HepG2 (cell line): ENCODE data around the gene CXCL9. TPM values are rescaled to one million over a fixed set of nuclear protein-coding genes. Genes with fewer than 3 reads are reported as not detected.

Source experiments
- ATAC-seq: fragments of 200-7000 bp; cut with Tn5 transposase; 3 replicates; pipeline ENCODE4 v1.9.1; 2020; ENCODE audit warnings: mild to moderate bottlenecking, moderate library complexity
- BruUV-seq: library from RNA; stranded (reverse); fragments of 400-500 nt; replicated peaks from 2 replicates; lab custom pipeline; 2021; lab: Mats Ljungman, UMichigan
- CTCF ChIA-PET: fragments of 300-600 bp; formaldehyde crosslinking; extraction: SDS; loops from one replicate; lab custom pipeline; 2021; ENCODE audit warnings: low total read pairs, inconsistent platforms, low intra/inter-chr PET ratio; lab: Yijun Ruan, JAX
- POLR2A ChIA-PET: fragments of 350-600 bp; sonication (Branson Sonifier 250); formaldehyde crosslinking; loops from one replicate; lab custom pipeline; 2020; ENCODE audit warnings: antibody characterized with exemption, inconsistent platforms; lab: Yijun Ruan, JAX
- DNase-seq: peaks from one replicate; pipeline ENCODE4 v3.0.0-alpha.2; 2015; ENCODE audit warnings: low spot score
- FAIRE-seq: peaks from 3 replicates; lab custom pipeline; 2011; peaks lifted over from hg19 to GRCh38; lab: Jason Lieb, UNC
- H2AFZ ChIP-seq: one replicate; pipeline ENCODE4 v1.6.1; 2011; ENCODE audit warnings: low read length, inconsistent platforms
- H3K27ac ChIP-seq: fragments of 300-600 bp; 3 replicates; pipeline ENCODE4 v1.8.0; 2011; ENCODE audit warnings: mixed run types, mild to moderate bottlenecking, mixed read lengths, low read length, inconsistent platforms; ENCODE audit not compliant: insufficient read depth; ENCODE audit errors: extremely low read length
- H3K27me3 ChIP-seq, 2 experiments: fragments of 200-600 bp in 1 of 2; 2 replicates in 1 of 2; 3 replicates in 1 of 2; pipeline versions ENCODE4 v1.6.0 to v1.8.0; 2011; ENCODE audit warnings: low read length in 2 of 2, mild to moderate bottlenecking in 2 of 2, moderate library complexity in 2 of 2, inconsistent platforms in 1 of 2; ENCODE audit not compliant: insufficient read depth in 2 of 2, control insufficient read depth in 1 of 2
- H3K36me3 ChIP-seq, 2 experiments: fragments of 200-600 bp in 1 of 2; replicated peaks in 1 of 2; 2 replicates in 1 of 2; 3 replicates in 1 of 2; pipeline versions ENCODE4 v1.5.1 to v1.8.0; 2011; ENCODE audit warnings: low read length in 2 of 2, inconsistent platforms in 1 of 2; ENCODE audit not compliant: insufficient read depth in 2 of 2, control insufficient read depth in 1 of 2
- H3K4me1 ChIP-seq: 2 replicates; pipeline ENCODE4 v1.5.1; 2012; ENCODE audit warnings: low read length, inconsistent platforms; ENCODE audit not compliant: insufficient read depth
- H3K4me2 ChIP-seq: 2 replicates; pipeline ENCODE4 v1.6.0; 2011; ENCODE audit warnings: low read depth, low read length, inconsistent platforms
- H3K4me3 ChIP-seq, 3 experiments: fragments of 200-600 bp in 1 of 3; sonication (generic), shearing (Covaris generic) in 1 of 3; replicated peaks in 1 of 3; 2 replicates each; pipeline ENCODE4 v1.5.1; 2011 to 2016; ENCODE audit warnings: low read length in 3 of 3, inconsistent platforms in 2 of 3, low read depth in 2 of 3, mild to moderate bottlenecking in 2 of 3, control low read depth in 1 of 3, mixed read lengths in 1 of 3; ENCODE audit not compliant: insufficient read depth in 1 of 3
- H3K79me2 ChIP-seq: one replicate; pipeline ENCODE4 v1.6.1; 2011; ENCODE audit warnings: low read length, inconsistent platforms; ENCODE audit not compliant: insufficient read depth
- H3K9ac ChIP-seq: 2 replicates; pipeline ENCODE4 v1.6.0; 2011; ENCODE audit warnings: mild to moderate bottlenecking, low read depth, low read length, inconsistent platforms; ENCODE audit not compliant: insufficient read depth
- H3K9me3 ChIP-seq: 2 replicates; pipeline ENCODE4 v1.5.1; 2012; ENCODE audit warnings: mild to moderate bottlenecking, low read length
- H4K20me1 ChIP-seq: 2 replicates; pipeline ENCODE4 v1.6.0; 2011; ENCODE audit warnings: inconsistent platforms, mild to moderate bottlenecking, low read length, moderate library complexity; ENCODE audit not compliant: insufficient read depth
- DPF2 ChIP-seq: sonication (generic); formaldehyde crosslinking; IDR thresholded peaks from 2 replicates; pipeline ENCODE4 v1.4.0; 2020; ENCODE audit warnings: mild to moderate bottlenecking, low read depth, missing genetic modification reagents, borderline replicate concordance
- FOXA1 ChIP-seq, 2 experiments: fragments of 450-650 bp in 1 of 2; sonication (generic) in 1 of 2; formaldehyde crosslinking in 1 of 2; IDR thresholded peaks; 2 replicates each; pipeline versions ENCODE4 v1.4.0 to v1.6.1; 2016 to 2020; ENCODE audit warnings: missing genetic modification reagents in 1 of 2
- HMG20B ChIP-seq: conservative IDR thresholded peaks from 2 replicates; pipeline ENCODE4 v1.6.1; 2016; ENCODE audit warnings: missing genetic modification reagents, missing compliant biosample characterization
- MED13 ChIP-seq: sonication (generic); formaldehyde crosslinking; IDR thresholded peaks from 2 replicates; pipeline ENCODE4 v1.5.0; 2020; ENCODE audit warnings: missing genetic modification reagents
- NKX3-1 ChIP-seq: sonication (generic); formaldehyde crosslinking; IDR thresholded peaks from 2 replicates; pipeline ENCODE4 v1.5.0; 2020; ENCODE audit warnings: missing genetic modification reagents
- NR1H2 ChIP-seq: sonication (generic); formaldehyde crosslinking; IDR thresholded peaks from 2 replicates; pipeline ENCODE4 v1.8.1; 2022; ENCODE audit warnings: low read depth, missing genetic modification reagents, borderline replicate concordance
- ONECUT2 ChIP-seq: sonication (generic); formaldehyde crosslinking; IDR thresholded peaks from 2 replicates; pipeline ENCODE4 v1.4.0; 2020; ENCODE audit warnings: missing genetic modification reagents
- SP5 ChIP-seq: IDR thresholded peaks from 2 replicates; pipeline ENCODE4 v1.6.1; 2016; ENCODE audit warnings: low read depth, borderline replicate concordance
- ZNF101 ChIP-seq: sonication (generic); formaldehyde crosslinking; IDR thresholded peaks from 2 replicates; pipeline ENCODE4 v1.4.0; 2020; ENCODE audit warnings: mild to moderate bottlenecking, low read depth, missing genetic modification reagents, borderline replicate concordance
- WGBS: methylation state at CpG from one replicate; pipeline ENCODE4 v1.1.6; 2017; ENCODE audit warnings: low lambda C conversion rate; 5-methylcytosine and 5-hydroxymethylcytosine counted together
- in situ Hi-C: cut with HindIII; loops from 2 replicates; pipeline ENCODE4 v1.10.0; 2017; ENCODE audit warnings: low pct_unique_long_range_greater_than_20kb; ENCODE audit not compliant: extremely low pct_ligation_motif_present
- intact Hi-C: fragments of 100-400 bp; cut with micrococcal nuclease; formaldehyde crosslinking; loops from one replicate; pipeline ENCODE4 v1.10.0; 2022; ENCODE audit not compliant: unreplicated experiment
- polyA plus RNA-seq, 8 experiments: library from polyadenylated mRNA; depleted of rRNA in 3 of 8; stranded (reverse) in 7 of 8; unstranded in 1 of 8; fragments of >200 nt; fragmentation: Illumina TruSeq in 4 of 8; extraction: Trizol in 4 of 8; gene quantifications; 2 replicates each; pipeline versions ENCODE4 v1.2.1 to v1.2.3, GENCODE V29; 2011 to 2016; ENCODE audit warnings: low read depth in 4 of 8, missing spikeins in 1 of 8, mixed read lengths in 1 of 8; ENCODE audit not compliant: insufficient read depth in 1 of 8
- total RNA-seq, 5 experiments: library from RNA; depleted of rRNA; stranded (reverse); fragments of >200 nt; fragmentation: Illumina TruSeq; extraction: Trizol; gene quantifications; 2 replicates each; pipeline ENCODE4 v1.2.3, GENCODE V29; 2016; ENCODE audit warnings: low read depth in 1 of 5
- TF ChIP-seq, protein P1 (sequence below): sonication (generic); formaldehyde crosslinking; IDR thresholded peaks from 2 replicates; pipeline ENCODE4 v1.5.0; 2020; ENCODE audit warnings: missing genetic modification reagents, mild to moderate bottlenecking, borderline replicate concordance
- TF ChIP-seq, protein P2 (sequence below): sonication (generic); formaldehyde crosslinking; IDR thresholded peaks from 2 replicates; pipeline ENCODE4 v1.5.1; 2020; ENCODE audit warnings: mild to moderate bottlenecking, missing genetic modification reagents, borderline replicate concordance
- TF ChIP-seq, protein P3 (sequence below): IDR thresholded peaks from 2 replicates; pipeline ENCODE4 v1.6.1; 2016; ENCODE audit warnings: control low read depth

The CXCL9 gene
- total and polyA plus RNA-seq, 2 of the 13 experiments (the other 11 are each of a cell fraction or from before 2014, with no cell fraction given), result not detected

DNA sequence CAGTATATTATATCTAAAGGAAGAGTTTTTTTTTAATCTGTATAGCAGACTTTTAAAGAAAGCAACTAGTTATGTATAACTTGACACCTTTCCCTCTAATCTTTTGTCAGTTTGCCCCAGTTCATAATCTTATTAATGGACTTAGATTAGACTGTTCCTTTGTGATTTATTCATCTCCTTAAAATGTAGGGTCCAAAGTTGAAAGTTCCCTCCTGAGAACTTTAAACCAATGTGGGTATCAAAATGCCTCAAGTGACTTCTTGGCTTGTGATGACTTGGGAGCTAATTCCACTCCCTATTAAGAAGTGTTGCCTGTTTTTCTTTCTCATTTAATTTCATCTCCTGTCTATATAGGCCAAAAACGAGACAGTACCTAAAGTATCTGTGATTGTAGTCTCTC is 10.2 kb downstream of the CXCL9 start:
- no peaks in the 10 kb centered on the region for H3K79me2 ChIP-seq
- in situ Hi-C loops, result loop anchor here (5.0 kb wide), 1 partner anchor 70 kb away; no protein-coding TSS in a partner anchor
- no TSS peak for BruUV-seq
- no peak overlapping the region for H3K4me2 ChIP-seq
- DNase-seq, result no peak
- no peak for TF ChIP-seq MED13 (CRISPR knock-in tag)
- TF ChIP-seq, protein P1, sequence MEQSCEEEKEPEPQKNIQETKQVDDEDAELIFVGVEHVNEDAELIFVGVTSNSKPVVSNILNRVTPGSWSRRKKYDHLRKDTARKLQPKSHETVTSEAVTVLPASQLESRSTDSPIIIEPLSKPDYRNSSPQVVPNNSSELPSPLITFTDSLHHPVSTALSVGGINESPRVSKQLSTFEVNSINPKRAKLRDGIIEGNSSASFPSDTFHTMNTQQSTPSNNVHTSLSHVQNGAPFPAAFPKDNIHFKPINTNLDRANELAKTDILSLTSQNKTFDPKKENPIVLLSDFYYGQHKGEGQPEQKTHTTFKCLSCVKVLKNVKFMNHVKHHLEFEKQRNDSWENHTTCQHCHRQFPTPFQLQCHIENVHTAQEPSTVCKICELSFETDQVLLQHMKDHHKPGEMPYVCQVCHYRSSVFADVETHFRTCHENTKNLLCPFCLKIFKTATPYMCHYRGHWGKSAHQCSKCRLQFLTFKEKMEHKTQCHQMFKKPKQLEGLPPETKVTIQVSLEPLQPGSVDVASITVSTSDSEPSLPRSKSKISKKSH (CRISPR knock-in tag), result no peak
- TF ChIP-seq DPF2 (CRISPR knock-in tag), result no peak
- TF ChIP-seq, protein P2, sequence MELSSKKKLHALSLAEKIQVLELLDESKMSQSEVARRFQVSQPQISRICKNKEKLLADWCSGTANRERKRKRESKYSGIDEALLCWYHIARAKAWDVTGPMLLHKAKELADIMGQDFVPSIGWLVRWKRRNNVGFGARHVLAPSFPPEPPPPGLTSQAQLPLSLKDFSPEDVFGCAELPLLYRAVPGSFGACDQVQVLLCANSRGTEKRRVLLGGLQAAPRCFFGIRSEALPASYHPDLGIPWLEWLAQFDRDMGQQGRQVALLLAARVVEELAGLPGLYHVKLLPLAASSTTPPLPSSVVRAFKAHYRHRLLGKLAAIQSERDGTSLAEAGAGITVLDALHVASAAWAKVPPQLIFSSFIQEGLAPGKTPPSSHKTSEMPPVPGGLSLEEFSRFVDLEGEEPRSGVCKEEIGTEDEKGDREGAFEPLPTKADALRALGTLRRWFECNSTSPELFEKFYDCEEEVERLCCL (CRISPR knock-in tag), result no peak
- TF ChIP-seq ZNF101, result no peak
- no peak for TF ChIP-seq NKX3-1 (CRISPR knock-in tag)
- TF ChIP-seq SP5 (CRISPR knock-in tag), result no peak
- TF ChIP-seq HMG20B (CRISPR knock-in tag), result no peak
- no peak for TF ChIP-seq ONECUT2
- TF ChIP-seq, protein P3, sequence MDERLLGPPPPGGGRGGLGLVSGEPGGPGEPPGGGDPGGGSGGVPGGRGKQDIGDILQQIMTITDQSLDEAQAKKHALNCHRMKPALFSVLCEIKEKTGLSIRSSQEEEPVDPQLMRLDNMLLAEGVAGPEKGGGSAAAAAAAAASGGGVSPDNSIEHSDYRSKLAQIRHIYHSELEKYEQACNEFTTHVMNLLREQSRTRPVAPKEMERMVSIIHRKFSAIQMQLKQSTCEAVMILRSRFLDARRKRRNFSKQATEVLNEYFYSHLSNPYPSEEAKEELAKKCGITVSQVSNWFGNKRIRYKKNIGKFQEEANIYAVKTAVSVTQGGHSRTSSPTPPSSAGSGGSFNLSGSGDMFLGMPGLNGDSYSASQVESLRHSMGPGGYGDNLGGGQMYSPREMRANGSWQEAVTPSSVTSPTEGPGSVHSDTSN (CRISPR knock-in tag), result no peak
- no peak for TF ChIP-seq FOXA1 (IDR thresholded peaks at IDR 0.05)
- no peak for TF ChIP-seq FOXA1 (CRISPR knock-in tag; IDR thresholded peaks at IDR 0.05)
- no peak for TF ChIP-seq NR1H2 (CRISPR knock-in tag)
- ChIA-PET POLR2A (no interaction called here), CTCF (interaction anchor here (2.4 kb wide), 1 partner anchor 71 kb away, joined by 36 read pairs; no protein-coding TSS in a partner anchor)
- H3K9me3 ChIP-seq, result no peaks in the 10 kb centered on the region
- no peak for FAIRE-seq
- H3K4me3 ChIP-seq, result no peak overlapping the region
- 3% methylated on average over 1 of the region's 1 CpG for WGBS
- no peaks in the 10 kb centered on the region for H3K4me1 ChIP-seq
- intact Hi-C loops, result loop anchor here (5.0 kb wide), 1 partner anchor 80 kb away; no protein-coding TSS in a partner anchor
- no peaks in the 10 kb centered on the region for H3K27me3 ChIP-seq
- H3K36me3 ChIP-seq, result no peaks in the 10 kb centered on the region
- no peak overlapping the region for H3K27ac ChIP-seq
- no peak overlapping the region for H3K9ac ChIP-seq
- no peaks in the 10 kb centered on the region for H4K20me1 ChIP-seq
- no peak for ATAC-seq
- H2AFZ ChIP-seq, result no peak overlapping the region
